ENCODE data around the gene HOXA4. TPM values are rescaled to one million over a fixed set of nuclear protein-coding genes. Genes with fewer than 3 reads are reported as not detected.

Gene HOXA4
- total RNA-seq, 1 experiment from 2014 or later: 2.3 TPM

DNA sequence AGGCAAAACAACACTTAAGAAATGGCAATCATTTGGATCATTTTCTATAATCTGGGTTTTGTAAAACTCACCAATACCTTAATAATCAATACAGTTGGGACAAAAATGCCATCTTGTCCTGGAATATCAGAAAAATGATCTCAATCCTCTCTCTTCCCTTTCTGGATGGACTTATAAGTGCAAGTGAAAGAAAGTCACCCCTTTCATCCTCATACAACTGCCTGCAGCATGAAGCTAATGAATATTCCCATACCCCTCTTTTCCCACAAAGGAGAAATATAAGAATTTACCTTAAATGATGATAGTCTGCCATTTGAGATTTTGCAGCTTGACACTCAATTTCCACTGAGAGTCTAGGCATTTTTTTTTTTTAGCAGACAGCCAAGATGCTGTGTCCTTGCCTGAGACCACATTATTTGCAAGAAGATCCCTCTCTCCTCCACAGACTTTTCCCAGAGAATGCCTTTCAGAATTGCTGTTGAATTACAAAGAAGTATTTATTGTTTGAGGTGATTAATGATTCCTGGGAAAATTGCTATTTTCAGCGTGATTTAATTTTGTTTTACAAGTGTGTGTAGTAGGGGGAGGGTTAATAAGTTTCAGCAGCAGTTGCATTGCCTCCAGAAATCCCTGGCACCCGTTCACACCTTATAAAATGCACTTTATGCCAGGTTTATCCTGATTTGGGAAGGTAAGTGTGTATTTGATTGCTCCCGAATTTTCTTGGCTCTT is 3.8 kb downstream of the HOXA4 start:
- Histone ChIP-seq H3K4me2 (ENCODE audit: low read length) (no peak overlapping the region), H3K9ac (ENCODE audit: low read length) (no peak overlapping the region), H4K20me1 (ENCODE audit: low read length) (no peaks in the 10 kb centered on the region), H3K27me3 (ENCODE audit: low read length) (no peaks in the 10 kb centered on the region), H3F3A (ENCODE audit: low read length, unreplicated experiment) (no peaks in the 10 kb centered on the region), H3K36me3 (ENCODE audit: low read depth, low read length) (no peaks in the 10 kb centered on the region), H2AFZ (ENCODE audit: low read length) (no peak overlapping the region), H3K9me3 (ENCODE audit: low read length) (no peaks in the 10 kb centered on the region), H3K79me2 (ENCODE audit: low read length) (peaks cover 23% of the 10 kb centered on the region), H3K27ac (ENCODE audit: low read length) (no peak overlapping the region), H3K4me1 (ENCODE audit: insufficient read depth, low read length) (peaks cover 19% of the 10 kb centered on the region), H3K9me2 (replicated peaks; ENCODE audit: low read length) (no peaks in the 10 kb centered on the region), H3K4me3 (ENCODE audit: low read length) (no peak overlapping the region)
- BruUV-seq (replicated peaks): no TSS peak
- DNase-seq (no peak), ATAC-seq (no peak)
- ChIA-PET CTCF (interaction anchor here (0.7 kb wide), 1 partner anchor 961 kb away, joined by 5 read pairs; no protein-coding TSS in a partner anchor), POLR2A (ENCODE audit: unreplicated experiment) (no interaction called here)
- intact Hi-C loops (cut with micrococcal nuclease): no loop called here
- TF ChIP-seq, protein P1, sequence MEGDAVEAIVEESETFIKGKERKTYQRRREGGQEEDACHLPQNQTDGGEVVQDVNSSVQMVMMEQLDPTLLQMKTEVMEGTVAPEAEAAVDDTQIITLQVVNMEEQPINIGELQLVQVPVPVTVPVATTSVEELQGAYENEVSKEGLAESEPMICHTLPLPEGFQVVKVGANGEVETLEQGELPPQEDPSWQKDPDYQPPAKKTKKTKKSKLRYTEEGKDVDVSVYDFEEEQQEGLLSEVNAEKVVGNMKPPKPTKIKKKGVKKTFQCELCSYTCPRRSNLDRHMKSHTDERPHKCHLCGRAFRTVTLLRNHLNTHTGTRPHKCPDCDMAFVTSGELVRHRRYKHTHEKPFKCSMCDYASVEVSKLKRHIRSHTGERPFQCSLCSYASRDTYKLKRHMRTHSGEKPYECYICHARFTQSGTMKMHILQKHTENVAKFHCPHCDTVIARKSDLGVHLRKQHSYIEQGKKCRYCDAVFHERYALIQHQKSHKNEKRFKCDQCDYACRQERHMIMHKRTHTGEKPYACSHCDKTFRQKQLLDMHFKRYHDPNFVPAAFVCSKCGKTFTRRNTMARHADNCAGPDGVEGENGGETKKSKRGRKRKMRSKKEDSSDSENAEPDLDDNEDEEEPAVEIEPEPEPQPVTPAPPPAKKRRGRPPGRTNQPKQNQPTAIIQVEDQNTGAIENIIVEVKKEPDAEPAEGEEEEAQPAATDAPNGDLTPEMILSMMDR (conservative IDR thresholded peaks at IDR 0.05; ENCODE audit: low read depth, low read length): no peak
- TF ChIP-seq EZH2phosphoT487 (IDR thresholded peaks at IDR 0.05; ENCODE audit: borderline replicate concordance, low read length) (no peak), EZH2 (IDR thresholded peaks at IDR 0.05; ENCODE audit: low read length, unreplicated experiment) (no peak)

DNA sequence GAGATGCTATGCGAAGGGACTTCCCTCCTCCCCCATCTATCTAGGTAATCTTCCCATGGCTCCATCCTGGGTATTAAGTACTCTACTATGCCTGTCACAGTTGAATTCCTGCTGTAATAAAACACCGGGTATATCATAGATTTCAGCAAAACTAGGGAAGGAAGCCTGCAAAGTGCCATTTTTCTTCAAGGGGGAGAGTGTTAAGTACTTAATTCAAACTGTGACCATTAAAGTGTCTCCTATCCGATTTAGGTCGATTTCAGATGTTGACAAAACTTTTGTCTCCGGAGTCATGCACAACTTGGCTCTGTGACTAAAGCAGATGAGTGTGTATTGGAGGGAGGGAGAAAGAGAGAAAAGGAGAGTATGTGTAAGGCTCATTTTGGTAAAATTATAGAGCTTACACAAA is 4.6 kb downstream of the HOXA4 start:
- no peak overlapping the region for H3K27ac ChIP-seq (ENCODE audit: low read length)
- H3K79me2 ChIP-seq (ENCODE audit: low read length): peaks cover 23% of the 10 kb centered on the region
- no peaks in the 10 kb centered on the region for H4K20me1 ChIP-seq (ENCODE audit: low read length)
- POLR2A ChIA-PET (ENCODE audit: unreplicated experiment): no interaction called here
- no peaks in the 10 kb centered on the region for H3K36me3 ChIP-seq (ENCODE audit: low read depth, low read length)
- no peaks in the 10 kb centered on the region for H3F3A ChIP-seq (ENCODE audit: low read length, unreplicated experiment)
- no peaks in the 10 kb centered on the region for H3K9me3 ChIP-seq (ENCODE audit: low read length)
- H3K4me1 ChIP-seq (ENCODE audit: insufficient read depth, low read length): peaks cover 12% of the 10 kb centered on the region; the same call in 1 of the 2 replicates
- no peaks in the 10 kb centered on the region for H3K27me3 ChIP-seq (ENCODE audit: low read length)
- H3K9me2 ChIP-seq (replicated peaks; ENCODE audit: low read length): no peaks in the 10 kb centered on the region
- CTCF ChIA-PET: no interaction called here
- ATAC-seq: no peak
- intact Hi-C loops (cut with micrococcal nuclease): no loop called here
- no peak for DNase-seq
- no peak overlapping the region for H3K4me2 ChIP-seq (ENCODE audit: low read length)
- BruUV-seq (replicated peaks): no TSS peak
- no peak overlapping the region for H3K9ac ChIP-seq (ENCODE audit: low read length)
- no peak overlapping the region for H3K4me3 ChIP-seq (ENCODE audit: low read length)
- TF ChIP-seq EZH2 (IDR thresholded peaks at IDR 0.05; ENCODE audit: low read length, unreplicated experiment) (no peak), EZH2phosphoT487 (IDR thresholded peaks at IDR 0.05; ENCODE audit: borderline replicate concordance, low read length) (no peak)
- TF ChIP-seq, protein P1 (conservative IDR thresholded peaks at IDR 0.05; ENCODE audit: low read depth, low read length): no peak
- H2AFZ ChIP-seq (ENCODE audit: low read length): no peak overlapping the region
